SK-N-SH (cell line): ENCODE measurements around the gene MCM9.

Experiments used
- EP300 ChIP-seq, 2 experiments: IDR thresholded peaks; 2 replicates each; pipeline versions ENCODE4 v1.4.0 to v1.6.1; 2012; ENCODE audit warnings: borderline replicate concordance in 1 of 2, low read depth in 1 of 2, low read length in 1 of 2
- EZH2phosphoT487 ChIP-seq: fragments of 200-600 bp; sonication (generic); IDR thresholded peaks from 2 replicates; pipeline ENCODE4 v1.6.1; 2017; ENCODE audit warnings: low read depth, mixed run types, mild to moderate bottlenecking, antibody characterized with exemption, moderate library complexity, borderline replicate concordance
- GABPA ChIP-seq: IDR thresholded peaks from 2 replicates; pipeline ENCODE4 v1.4.0; 2012; ENCODE audit warnings: low read depth, mild to moderate bottlenecking
- RCOR1 ChIP-seq: fragments of 150-350 bp; IDR thresholded peaks from 2 replicates; pipeline ENCODE4 v1.6.1; 2017; ENCODE audit warnings: antibody characterized with exemption, low read length
- RFX5 ChIP-seq: IDR thresholded peaks from 2 replicates; pipeline ENCODE4 v1.6.1; 2012; ENCODE audit warnings: mild to moderate bottlenecking, improper control_type of control experiment, low read length
- SIN3A ChIP-seq: IDR thresholded peaks from 2 replicates; pipeline ENCODE4 v1.6.1; 2012; ENCODE audit warnings: low read depth, mild to moderate bottlenecking, low read length, moderate library complexity, borderline replicate concordance
- TF ChIP-seq, protein P1 (sequence below): fragments of 200-600 bp; sonication (generic); IDR thresholded peaks from 2 replicates; pipeline ENCODE4 v1.6.1; 2017; ENCODE audit warnings: antibody characterized with exemption, mild to moderate bottlenecking, moderate library complexity

DNA sequence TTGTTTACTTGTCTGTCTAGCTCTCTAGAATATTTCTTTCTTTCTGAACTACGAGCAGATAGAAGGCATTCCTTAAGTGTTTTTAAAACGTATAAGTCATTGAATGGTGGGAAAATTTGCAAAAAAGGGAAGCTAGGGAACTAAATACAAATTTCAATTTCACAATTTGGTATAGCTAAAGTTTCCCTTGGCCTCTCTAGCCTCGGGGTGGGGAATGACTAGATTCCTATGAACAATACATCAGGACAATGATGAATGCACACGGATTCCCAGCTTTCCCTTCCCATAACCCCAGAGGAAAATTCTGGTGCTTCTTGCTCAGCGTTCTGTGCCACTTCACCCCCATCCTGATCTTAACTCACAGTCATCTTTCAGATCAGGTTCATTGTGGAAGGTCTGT, 154.3 kb downstream of the MCM9 start:
- TF ChIP-seq, protein P1, sequence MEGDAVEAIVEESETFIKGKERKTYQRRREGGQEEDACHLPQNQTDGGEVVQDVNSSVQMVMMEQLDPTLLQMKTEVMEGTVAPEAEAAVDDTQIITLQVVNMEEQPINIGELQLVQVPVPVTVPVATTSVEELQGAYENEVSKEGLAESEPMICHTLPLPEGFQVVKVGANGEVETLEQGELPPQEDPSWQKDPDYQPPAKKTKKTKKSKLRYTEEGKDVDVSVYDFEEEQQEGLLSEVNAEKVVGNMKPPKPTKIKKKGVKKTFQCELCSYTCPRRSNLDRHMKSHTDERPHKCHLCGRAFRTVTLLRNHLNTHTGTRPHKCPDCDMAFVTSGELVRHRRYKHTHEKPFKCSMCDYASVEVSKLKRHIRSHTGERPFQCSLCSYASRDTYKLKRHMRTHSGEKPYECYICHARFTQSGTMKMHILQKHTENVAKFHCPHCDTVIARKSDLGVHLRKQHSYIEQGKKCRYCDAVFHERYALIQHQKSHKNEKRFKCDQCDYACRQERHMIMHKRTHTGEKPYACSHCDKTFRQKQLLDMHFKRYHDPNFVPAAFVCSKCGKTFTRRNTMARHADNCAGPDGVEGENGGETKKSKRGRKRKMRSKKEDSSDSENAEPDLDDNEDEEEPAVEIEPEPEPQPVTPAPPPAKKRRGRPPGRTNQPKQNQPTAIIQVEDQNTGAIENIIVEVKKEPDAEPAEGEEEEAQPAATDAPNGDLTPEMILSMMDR, result no peak
- no peak for TF ChIP-seq EZH2phosphoT487
- TF ChIP-seq EP300 (IDR thresholded peaks at IDR 0.05; ENCODE audit: borderline replicate concordance in 1 of 2, low read depth in 1 of 2, low read length in 1 of 2), result no peak
- no peak for TF ChIP-seq GABPA
- TF ChIP-seq RCOR1, result no peak
- TF ChIP-seq RFX5, result no peak
- no peak for TF ChIP-seq SIN3A
